ENCODE measurements around the gene CHRNB4.

Gene CHRNB4

DNA sequence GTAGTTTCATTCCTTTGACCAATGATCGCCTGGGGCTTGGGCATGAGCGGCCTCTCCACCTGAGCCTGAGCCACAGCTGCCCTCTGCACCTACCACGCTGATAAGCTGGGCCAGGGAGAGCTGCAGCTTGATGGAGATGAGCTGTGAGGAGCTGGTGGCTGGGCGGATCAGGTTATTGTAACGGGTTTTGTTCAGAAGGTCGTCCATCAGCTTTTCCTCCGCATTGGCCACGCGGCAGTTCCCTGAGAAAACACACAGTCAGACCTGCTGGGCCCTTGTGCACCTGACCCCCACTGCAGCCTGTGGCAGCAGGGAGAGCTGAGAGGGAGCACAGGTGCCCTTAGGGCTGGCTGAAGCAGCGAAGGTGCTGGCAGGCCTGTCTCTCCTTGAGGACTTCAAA, 5.7 kb downstream of the CHRNB4 start:
- no peak for DNase-seq (ENCODE audit: low read depth, low spot score)
- in situ Hi-C loops (cut with HindIII; ENCODE audit: low sequenced_read_pairs) = no loop called here
- TF ChIP-seq, protein P1, sequence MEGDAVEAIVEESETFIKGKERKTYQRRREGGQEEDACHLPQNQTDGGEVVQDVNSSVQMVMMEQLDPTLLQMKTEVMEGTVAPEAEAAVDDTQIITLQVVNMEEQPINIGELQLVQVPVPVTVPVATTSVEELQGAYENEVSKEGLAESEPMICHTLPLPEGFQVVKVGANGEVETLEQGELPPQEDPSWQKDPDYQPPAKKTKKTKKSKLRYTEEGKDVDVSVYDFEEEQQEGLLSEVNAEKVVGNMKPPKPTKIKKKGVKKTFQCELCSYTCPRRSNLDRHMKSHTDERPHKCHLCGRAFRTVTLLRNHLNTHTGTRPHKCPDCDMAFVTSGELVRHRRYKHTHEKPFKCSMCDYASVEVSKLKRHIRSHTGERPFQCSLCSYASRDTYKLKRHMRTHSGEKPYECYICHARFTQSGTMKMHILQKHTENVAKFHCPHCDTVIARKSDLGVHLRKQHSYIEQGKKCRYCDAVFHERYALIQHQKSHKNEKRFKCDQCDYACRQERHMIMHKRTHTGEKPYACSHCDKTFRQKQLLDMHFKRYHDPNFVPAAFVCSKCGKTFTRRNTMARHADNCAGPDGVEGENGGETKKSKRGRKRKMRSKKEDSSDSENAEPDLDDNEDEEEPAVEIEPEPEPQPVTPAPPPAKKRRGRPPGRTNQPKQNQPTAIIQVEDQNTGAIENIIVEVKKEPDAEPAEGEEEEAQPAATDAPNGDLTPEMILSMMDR (IDR thresholded peaks at IDR 0.05; ENCODE audit: low read depth, low read length) = no peak
- no peak overlapping the region for H3K4me3 ChIP-seq (ENCODE audit: low read depth, low read length)

- in situ Hi-C loops (cut with HindIII; ENCODE audit: low sequenced_read_pairs) = no loop called here
- no peak for DNase-seq (ENCODE audit: low read depth, low spot score)
- no peak overlapping the region for H3K4me3 ChIP-seq (ENCODE audit: low read depth, low read length)
- TF ChIP-seq, protein P1 (IDR thresholded peaks at IDR 0.05; ENCODE audit: low read depth, low read length) = no peak
Measured at GRCh38 chr15:78634210-78635145, 6.5 kb downstream of the CHRNB4 start.

DNA sequence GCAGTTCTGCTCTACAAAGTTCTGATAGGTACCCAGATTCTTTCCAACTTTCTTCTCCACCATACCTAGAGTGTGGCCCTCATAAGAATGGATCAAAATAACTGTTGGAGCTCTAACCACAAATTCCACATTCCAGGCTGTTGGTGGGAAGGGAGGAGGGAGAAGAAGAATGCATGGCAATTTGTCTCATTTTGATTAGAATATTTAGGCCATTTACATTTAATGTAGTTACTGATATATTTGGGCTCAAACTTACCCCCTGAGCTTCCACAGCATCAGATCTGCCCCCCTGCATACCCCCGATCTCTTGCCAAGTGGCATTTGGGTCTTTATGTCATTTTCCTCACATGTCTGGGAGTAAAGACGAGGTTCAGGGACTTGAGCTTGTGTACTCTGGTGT, 7.7 kb downstream of the CHRNB4 start:
- TF ChIP-seq, protein P1 (IDR thresholded peaks at IDR 0.05; ENCODE audit: low read depth, low read length) = no peak
- H3K4me3 ChIP-seq (ENCODE audit: low read depth, low read length) = no peak overlapping the region
- no peak for DNase-seq (ENCODE audit: low read depth, low spot score)
- in situ Hi-C loops (cut with HindIII; ENCODE audit: low sequenced_read_pairs) = no loop called here

DNA sequence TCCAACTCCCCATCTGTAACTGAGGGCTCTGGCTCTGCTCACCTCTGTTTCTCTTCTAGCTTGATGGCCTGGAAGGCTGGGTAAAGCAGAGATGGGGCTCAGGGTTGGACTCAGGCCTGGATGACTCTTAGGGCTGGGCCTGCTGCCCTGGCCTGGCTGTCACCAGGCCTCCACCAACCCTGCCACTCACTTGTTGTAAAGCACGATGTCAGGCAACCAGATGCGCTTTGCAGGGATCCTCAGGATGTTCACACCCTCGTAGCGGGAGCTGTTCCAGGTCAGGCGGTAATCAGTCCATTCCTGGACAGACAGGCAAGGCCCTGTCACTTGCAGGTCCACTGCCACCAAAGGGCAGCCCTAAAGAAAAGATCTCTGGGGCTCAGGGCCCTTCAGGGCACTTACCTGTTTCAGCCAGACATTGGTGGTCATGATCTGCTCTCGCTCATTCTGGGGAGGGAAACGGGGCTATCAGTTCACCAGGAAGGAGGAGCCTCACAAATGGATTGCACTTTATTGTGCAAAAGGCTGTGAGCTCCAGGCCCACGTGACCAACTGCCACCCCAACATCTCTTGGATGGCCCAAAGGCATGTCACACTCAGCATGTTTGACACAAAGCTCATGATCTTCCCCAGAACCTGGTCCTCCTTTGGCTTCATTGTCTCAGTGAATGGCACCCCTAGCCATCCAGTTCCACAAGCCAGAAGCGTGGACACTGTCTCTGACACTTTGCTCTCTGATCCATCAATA, 9.9 kb downstream of the CHRNB4 start:
- TF ChIP-seq, protein P1 (IDR thresholded peaks at IDR 0.05; ENCODE audit: low read depth, low read length) = no peak
- in situ Hi-C loops (cut with HindIII; ENCODE audit: low sequenced_read_pairs) = no loop called here
- no peak for DNase-seq (ENCODE audit: low read depth, low spot score)
- no peak overlapping the region for H3K4me3 ChIP-seq (ENCODE audit: low read depth, low read length)

DNA sequence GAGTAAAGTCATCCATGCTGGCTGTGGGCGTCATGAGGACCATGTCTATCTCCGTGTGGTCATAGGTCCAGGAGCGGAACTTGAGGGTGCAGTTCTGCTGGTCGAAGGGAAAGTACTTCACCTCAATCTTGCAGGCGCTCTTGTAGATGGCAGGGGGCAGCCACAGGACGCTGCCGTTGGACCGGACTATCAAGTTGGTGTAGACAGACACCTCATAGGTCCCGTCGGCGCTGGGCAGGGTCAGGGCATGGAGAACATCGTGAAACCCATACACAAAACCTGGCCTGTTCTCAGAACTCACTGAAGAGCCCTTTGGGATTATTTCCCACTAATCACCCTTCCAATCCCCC, 11.3 kb downstream of the CHRNB4 start:
- no peak for DNase-seq (ENCODE audit: low read depth, low spot score)
- TF ChIP-seq, protein P1 (IDR thresholded peaks at IDR 0.05; ENCODE audit: low read depth, low read length) = no peak
- in situ Hi-C loops (cut with HindIII; ENCODE audit: low sequenced_read_pairs) = no loop called here
- H3K4me3 ChIP-seq (ENCODE audit: low read depth, low read length) = no peak overlapping the region

DNA sequence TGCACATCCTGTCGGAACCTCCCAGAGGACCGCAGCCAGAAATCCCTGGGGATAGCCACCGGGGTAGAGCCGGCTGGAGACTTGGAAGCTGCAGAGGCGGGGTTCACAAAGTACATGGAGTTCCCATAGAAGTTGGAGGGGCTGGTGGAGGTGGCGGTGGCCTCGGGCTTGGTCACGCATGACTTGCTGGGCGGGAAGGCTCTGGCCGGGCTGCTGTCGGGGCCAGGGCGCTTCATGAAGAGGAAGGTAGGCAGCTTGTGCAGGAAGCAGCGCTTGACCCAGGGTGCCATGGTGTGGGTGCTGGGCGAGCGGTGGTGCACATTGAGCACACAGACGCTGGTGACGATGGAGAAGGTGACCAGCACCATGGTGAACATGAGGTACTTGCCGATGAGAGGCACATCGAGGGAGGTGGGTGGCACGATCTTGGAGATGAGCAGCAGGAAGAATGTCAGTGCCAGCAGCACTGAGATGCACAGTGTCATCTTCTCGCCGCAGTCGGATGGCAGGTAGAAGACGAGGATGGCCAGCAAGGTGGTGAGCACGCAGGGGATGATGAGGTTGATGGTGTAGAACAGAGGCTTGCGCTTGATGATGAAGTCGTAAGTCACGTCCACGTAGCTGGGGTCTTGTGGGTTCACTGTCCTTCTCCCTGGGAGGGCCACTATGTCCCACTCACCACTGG, 11.8 kb downstream of the CHRNB4 start:
- in situ Hi-C loops (cut with HindIII; ENCODE audit: low sequenced_read_pairs) = no loop called here
- TF ChIP-seq, protein P1 (IDR thresholded peaks at IDR 0.05; ENCODE audit: low read depth, low read length) = no peak
- no peak for DNase-seq (ENCODE audit: low read depth, low spot score)
- H3K4me3 ChIP-seq (ENCODE audit: low read depth, low read length) = no peak overlapping the region
